OCI-LY7 (cell line): ENCODE results near the gene VEGFC. TPM values are rescaled to one million over a fixed set of nuclear protein-coding genes. Genes with fewer than 3 reads are reported as not detected.

Experiments
- BruUV-seq: library from RNA; stranded (reverse); fragments of 400-500 nt; replicated peaks from 2 replicates; lab custom pipeline; 2021; lab: Mats Ljungman, UMichigan
- CTCF ChIA-PET: fragments of 300-600 bp; sonication (Branson Sonifier 250); formaldehyde crosslinking; loops from one replicate; lab custom pipeline; 2022; ENCODE audit warnings: antibody characterized with exemption; ENCODE audit not compliant: unreplicated experiment; lab: Charles Lee
- POLR2A ChIA-PET: fragments of 300-600 bp; sonication (Branson Sonifier 250); formaldehyde crosslinking; loops from one replicate; lab custom pipeline; 2022; ENCODE audit warnings: antibody characterized with exemption; lab: Charles Lee
- DNase-seq: peaks from one replicate; pipeline ENCODE4 v3.0.0-alpha.2; 2015; ENCODE audit warnings: low spot score
- H2AFZ ChIP-seq: fragments of 200-600 bp; sonication (generic), shearing (Covaris generic); 2 replicates; pipeline ENCODE4 v1.6.1; 2014; ENCODE audit warnings: mild to moderate bottlenecking, antibody characterized with exemption, low read length, moderate library complexity
- H3K27ac ChIP-seq: fragments of 200-600 bp; sonication (generic); 2 replicates; pipeline ENCODE4 v1.5.1; 2014; ENCODE audit warnings: mixed run types, low read depth, mild to moderate bottlenecking, moderate library complexity, low read length, inconsistent platforms; ENCODE audit not compliant: poor library complexity, severe bottlenecking
- H3K36me3 ChIP-seq: fragments of 200-600 bp; sonication (generic); 2 replicates; pipeline ENCODE4 v1.6.1; 2014; ENCODE audit warnings: mild to moderate bottlenecking, antibody characterized with exemption, low read length, moderate library complexity, mixed read lengths; ENCODE audit not compliant: insufficient read depth
- H3K4me1 ChIP-seq: fragments of 200-600 bp; sonication (generic); 2 replicates; pipeline ENCODE4 v1.5.1; 2014; ENCODE audit warnings: mild to moderate bottlenecking, low read length; ENCODE audit not compliant: insufficient read depth, poor library complexity, severe bottlenecking
- H3K4me2 ChIP-seq: fragments of 200-600 bp; sonication (generic); 2 replicates; pipeline ENCODE4 v1.6.1; 2014; ENCODE audit warnings: mild to moderate bottlenecking, low read length
- H3K4me3 ChIP-seq: fragments of 200-600 bp; sonication (generic); 2 replicates; pipeline ENCODE4 v1.5.1; 2014; ENCODE audit warnings: mild to moderate bottlenecking, low read depth, low read length; ENCODE audit not compliant: poor library complexity, severe bottlenecking
- H3K79me2 ChIP-seq: fragments of 200-600 bp; sonication (generic); 2 replicates; pipeline ENCODE4 v1.6.1; 2016; ENCODE audit warnings: low read depth, mild to moderate bottlenecking, low read length, moderate library complexity, mixed read lengths; ENCODE audit not compliant: insufficient read depth
- H3K9me2 ChIP-seq: fragments of 200-600 bp; sonication (generic); 2 replicates; pipeline ENCODE4 v1.6.1; 2016; ENCODE audit warnings: mild to moderate bottlenecking, low read length, mixed read lengths; ENCODE audit not compliant: insufficient read depth
- H3K9me3 ChIP-seq: fragments of 200-600 bp; sonication (generic); 2 replicates; pipeline ENCODE4 v1.6.1; 2014; ENCODE audit warnings: mild to moderate bottlenecking, mixed run types, low read length, mixed read lengths
- H4K20me1 ChIP-seq: fragments of 200-600 bp; sonication (generic); 2 replicates; pipeline ENCODE4 v1.6.1; 2014; ENCODE audit warnings: mild to moderate bottlenecking, antibody characterized with exemption, low read length, moderate library complexity, mixed read lengths; ENCODE audit not compliant: insufficient read depth
- EZH2phosphoT487 ChIP-seq: fragments of 200-600 bp; sonication (generic); IDR thresholded peaks from 2 replicates; pipeline ENCODE4 v1.6.1; 2018; ENCODE audit warnings: low read depth, borderline replicate concordance, mild to moderate bottlenecking, mixed run types, antibody characterized with exemption, low read length, moderate library complexity, mixed read lengths
- intact Hi-C: fragments of 100-400 bp; cut with micrococcal nuclease; formaldehyde crosslinking; loops from one replicate; pipeline ENCODE4 v1.10.0; 2022; ENCODE audit not compliant: unreplicated experiment
- total RNA-seq, 2 experiments: library from RNA; depleted of rRNA in 1 of 2; stranded (reverse); fragments of >200 nt in 1 of 2; shearing (Covaris generic) in 1 of 2; gene quantifications; 2 replicates each; pipeline ENCODE4 v1.2.3, GENCODE V29; 2014 to 2022
- TF ChIP-seq, protein P1 (sequence below): fragments of 200-600 bp; sonication (generic); conservative IDR thresholded peaks from 2 replicates; pipeline ENCODE4 v1.5.1; 2014; ENCODE audit warnings: mild to moderate bottlenecking, antibody characterized with exemption, low read length, moderate library complexity, mixed read lengths

VEGFC gene
- total RNA-seq, 2 experiments from 2014 or later: not detected

- Histone ChIP-seq H4K20me1 (no peaks in the 10 kb centered on the region), H3K27ac (no peak overlapping the region), H3K4me1 (no peaks in the 10 kb centered on the region), H3K9me3 (no peaks in the 10 kb centered on the region), H3K4me3 (no peak overlapping the region), H3K79me2 (no peaks in the 10 kb centered on the region), H3K4me2 (no peak overlapping the region), H3K36me3 (no peaks in the 10 kb centered on the region), H3K9me2 (no peaks in the 10 kb centered on the region), H2AFZ (no peak overlapping the region)
- POLR2A ChIA-PET: no interaction called here
- BruUV-seq: no TSS peak
- intact Hi-C loops: no loop called here
- TF ChIP-seq, protein P1, sequence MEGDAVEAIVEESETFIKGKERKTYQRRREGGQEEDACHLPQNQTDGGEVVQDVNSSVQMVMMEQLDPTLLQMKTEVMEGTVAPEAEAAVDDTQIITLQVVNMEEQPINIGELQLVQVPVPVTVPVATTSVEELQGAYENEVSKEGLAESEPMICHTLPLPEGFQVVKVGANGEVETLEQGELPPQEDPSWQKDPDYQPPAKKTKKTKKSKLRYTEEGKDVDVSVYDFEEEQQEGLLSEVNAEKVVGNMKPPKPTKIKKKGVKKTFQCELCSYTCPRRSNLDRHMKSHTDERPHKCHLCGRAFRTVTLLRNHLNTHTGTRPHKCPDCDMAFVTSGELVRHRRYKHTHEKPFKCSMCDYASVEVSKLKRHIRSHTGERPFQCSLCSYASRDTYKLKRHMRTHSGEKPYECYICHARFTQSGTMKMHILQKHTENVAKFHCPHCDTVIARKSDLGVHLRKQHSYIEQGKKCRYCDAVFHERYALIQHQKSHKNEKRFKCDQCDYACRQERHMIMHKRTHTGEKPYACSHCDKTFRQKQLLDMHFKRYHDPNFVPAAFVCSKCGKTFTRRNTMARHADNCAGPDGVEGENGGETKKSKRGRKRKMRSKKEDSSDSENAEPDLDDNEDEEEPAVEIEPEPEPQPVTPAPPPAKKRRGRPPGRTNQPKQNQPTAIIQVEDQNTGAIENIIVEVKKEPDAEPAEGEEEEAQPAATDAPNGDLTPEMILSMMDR: no peak
- TF ChIP-seq EZH2phosphoT487: no peak
- CTCF ChIA-PET: no interaction called here
- DNase-seq: no peak
Observed at GRCh38 chr4:176790398-176790797, 2.3 kb downstream of the VEGFC start.

GRCh38 chr4:176789955-176790354 lies 2.8 kb downstream of the VEGFC start:
- Histone ChIP-seq H3K9me2 (no peaks in the 10 kb centered on the region), H3K79me2 (no peaks in the 10 kb centered on the region), H2AFZ (no peak overlapping the region), H3K27ac (no peak overlapping the region), H3K4me3 (no peak overlapping the region), H3K36me3 (no peaks in the 10 kb centered on the region), H4K20me1 (no peaks in the 10 kb centered on the region), H3K9me3 (no peaks in the 10 kb centered on the region), H3K4me2 (no peak overlapping the region), H3K4me1 (no peaks in the 10 kb centered on the region)
- ChIA-PET CTCF (no interaction called here), POLR2A (interaction anchor here (0.6 kb wide), 1 partner anchor 22 kb away, joined by 6 read pairs; no protein-coding TSS in a partner anchor)
- intact Hi-C loops: loop anchor here (10.0 kb wide), 1 partner anchor 415 kb away; no protein-coding TSS in a partner anchor
- TF ChIP-seq EZH2phosphoT487: no peak
- TF ChIP-seq, protein P1: peak; percentile 76
- DNase-seq: peak; percentile 17
- BruUV-seq: no TSS peak

- Histone ChIP-seq H3K27ac (no peak overlapping the region), H3K4me3 (no peak overlapping the region), H3K9me2 (no peaks in the 10 kb centered on the region), H3K36me3 (no peaks in the 10 kb centered on the region), H3K4me1 (no peaks in the 10 kb centered on the region), H4K20me1 (no peaks in the 10 kb centered on the region), H2AFZ (no peak overlapping the region), H3K4me2 (no peak overlapping the region), H3K9me3 (no peaks in the 10 kb centered on the region), H3K79me2 (no peaks in the 10 kb centered on the region)
- intact Hi-C loops: loop anchor here (10.0 kb wide), 1 partner anchor 414 kb away; no protein-coding TSS in a partner anchor
- TF ChIP-seq, protein P1: no peak
- no peak for TF ChIP-seq EZH2phosphoT487
- no peak for DNase-seq
- ChIA-PET POLR2A (no interaction called here), CTCF (no interaction called here)
- BruUV-seq: no TSS peak
Observed at GRCh38 chr4:176788971-176789370, 3.8 kb downstream of the VEGFC start.
